Stimulated activated CD4-positive, alpha-beta T cell treated with anti-CD3 and anti-CD28 coated beads, Interleukin-2, amount 100 ng/mL, for 4 hours (primary cell): Measurements from ENCODE around the gene C5.

Experiments
- DNase-seq: peaks from one replicate; pipeline ENCODE4 v3.0.0-alpha.2; 2020; ENCODE audit warnings: low read depth

Gene C5

DNA sequence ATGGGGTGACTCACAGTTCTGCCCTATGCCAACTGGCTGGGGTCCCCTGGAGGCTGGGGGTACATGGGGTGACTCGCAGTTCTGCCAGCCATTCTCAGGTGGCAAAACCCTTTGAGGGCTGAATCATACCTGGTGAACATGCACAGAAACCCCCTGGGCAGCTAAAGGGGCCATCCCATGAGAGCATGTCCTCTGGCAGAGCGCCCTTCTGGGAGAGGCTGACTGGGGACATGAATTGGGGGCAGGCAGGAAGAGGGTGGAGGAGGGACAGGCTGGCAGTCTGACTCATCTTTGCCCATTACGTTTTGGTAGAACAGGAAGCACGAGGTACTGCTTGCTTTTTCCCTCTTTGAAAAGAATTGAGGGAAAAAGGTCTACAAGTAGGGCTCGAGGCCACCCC lies 140.2 kb downstream of the C5 start:
- DNase-seq = peak; percentile 74

DNA sequence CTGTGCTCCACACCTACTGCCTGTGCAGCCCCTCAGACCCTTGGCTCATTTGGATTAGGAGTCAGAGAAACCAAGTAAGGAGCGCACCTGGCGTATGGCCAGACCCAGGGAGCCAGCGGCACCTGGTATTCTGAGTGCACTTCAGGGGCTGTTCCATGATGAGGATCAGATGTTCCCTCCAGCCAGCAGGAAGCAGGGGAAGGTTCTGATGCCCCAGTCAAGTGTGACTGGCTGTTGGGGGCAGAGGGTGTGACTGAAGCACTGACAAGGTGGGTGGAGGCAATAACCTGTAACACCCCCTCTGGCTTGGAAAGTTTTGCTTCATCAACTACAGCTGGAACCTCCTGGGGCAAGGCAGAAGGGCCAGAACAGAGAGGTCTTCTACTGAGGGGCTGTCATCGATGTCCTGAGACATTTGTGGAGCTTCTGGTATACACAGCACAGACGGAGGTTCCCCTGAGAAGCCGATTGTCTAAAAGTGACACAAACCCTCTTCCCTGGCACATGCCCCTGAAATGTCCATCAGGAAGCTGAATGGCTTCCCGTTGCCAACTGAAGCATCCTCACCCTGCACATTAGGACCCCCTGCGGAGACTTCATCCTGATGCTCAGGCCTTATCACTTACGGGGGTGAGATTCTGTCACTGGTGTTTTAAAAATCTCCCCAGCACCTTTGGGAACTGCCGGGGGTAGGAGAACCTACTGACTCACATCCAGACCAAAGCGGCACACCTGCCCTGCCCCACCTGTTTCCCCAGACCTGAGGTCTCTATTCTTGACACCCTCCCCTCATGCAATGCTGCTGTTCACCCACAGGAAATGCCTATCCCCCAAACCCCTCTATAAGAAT lies 144.5 kb downstream of the C5 start:
- DNase-seq = no peak

DNA sequence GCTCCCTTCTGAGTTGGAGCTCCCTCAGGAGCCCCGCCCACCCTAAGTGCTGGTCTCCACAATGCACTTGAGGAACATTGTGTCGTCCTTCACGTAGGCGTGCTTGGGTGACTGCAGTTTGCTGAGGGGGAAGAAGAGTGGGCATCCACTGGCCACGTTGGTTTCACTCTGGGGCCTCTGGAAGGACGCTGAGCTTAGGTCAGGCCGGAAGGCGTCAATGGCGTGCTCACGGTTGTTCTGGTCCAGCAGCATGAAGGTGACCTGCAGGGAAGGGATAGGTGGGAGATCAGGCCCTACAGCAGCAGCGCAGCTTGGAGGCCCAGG lies 145.1 kb downstream of the C5 start:
- no peak for DNase-seq

DNA sequence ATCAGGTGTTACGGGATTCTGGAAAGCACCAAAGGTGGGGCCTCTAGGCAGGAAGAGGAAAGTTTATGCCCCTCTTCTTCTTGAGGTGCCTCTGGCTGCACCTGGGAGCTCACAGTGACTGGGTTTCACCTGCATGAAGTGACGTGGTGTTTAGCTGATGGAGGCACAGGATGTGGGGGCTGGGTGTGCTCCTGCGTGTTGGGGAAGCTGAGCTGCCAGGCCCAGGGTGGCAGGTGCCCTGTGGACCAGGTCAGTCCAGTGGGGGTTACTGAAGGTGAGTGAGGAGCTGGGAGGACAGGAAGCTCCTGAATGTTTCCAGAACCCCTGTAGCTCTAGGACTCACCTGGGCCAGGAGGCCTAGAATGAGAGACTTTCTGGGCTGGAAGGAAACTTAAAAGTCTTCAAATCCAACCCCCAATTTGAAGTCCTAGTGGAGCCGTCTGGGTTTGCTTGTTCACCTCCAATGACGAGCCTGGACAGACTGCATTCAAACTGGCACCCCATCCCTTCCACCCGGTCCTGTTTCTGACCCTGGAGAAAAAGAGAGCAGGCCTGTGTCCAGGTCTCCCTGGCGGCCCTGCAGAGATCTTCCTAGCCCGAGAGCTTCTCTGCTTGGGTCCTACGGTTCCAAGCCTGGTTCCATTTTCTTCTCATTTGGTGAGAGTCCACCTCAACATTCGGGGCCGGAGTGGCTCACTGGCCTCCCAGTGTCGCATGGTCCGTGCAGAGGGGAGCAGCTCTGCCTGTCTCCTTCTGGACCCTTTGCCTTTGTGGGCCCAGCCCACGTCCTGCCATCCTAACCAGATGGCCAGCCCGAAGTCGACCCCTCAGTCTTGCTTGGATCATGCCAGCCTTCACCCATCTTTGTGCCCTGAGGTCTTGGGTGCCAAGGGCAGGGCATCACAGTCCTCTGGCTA lies 145.8 kb downstream of the C5 start:
- DNase-seq = no peak

DNA sequence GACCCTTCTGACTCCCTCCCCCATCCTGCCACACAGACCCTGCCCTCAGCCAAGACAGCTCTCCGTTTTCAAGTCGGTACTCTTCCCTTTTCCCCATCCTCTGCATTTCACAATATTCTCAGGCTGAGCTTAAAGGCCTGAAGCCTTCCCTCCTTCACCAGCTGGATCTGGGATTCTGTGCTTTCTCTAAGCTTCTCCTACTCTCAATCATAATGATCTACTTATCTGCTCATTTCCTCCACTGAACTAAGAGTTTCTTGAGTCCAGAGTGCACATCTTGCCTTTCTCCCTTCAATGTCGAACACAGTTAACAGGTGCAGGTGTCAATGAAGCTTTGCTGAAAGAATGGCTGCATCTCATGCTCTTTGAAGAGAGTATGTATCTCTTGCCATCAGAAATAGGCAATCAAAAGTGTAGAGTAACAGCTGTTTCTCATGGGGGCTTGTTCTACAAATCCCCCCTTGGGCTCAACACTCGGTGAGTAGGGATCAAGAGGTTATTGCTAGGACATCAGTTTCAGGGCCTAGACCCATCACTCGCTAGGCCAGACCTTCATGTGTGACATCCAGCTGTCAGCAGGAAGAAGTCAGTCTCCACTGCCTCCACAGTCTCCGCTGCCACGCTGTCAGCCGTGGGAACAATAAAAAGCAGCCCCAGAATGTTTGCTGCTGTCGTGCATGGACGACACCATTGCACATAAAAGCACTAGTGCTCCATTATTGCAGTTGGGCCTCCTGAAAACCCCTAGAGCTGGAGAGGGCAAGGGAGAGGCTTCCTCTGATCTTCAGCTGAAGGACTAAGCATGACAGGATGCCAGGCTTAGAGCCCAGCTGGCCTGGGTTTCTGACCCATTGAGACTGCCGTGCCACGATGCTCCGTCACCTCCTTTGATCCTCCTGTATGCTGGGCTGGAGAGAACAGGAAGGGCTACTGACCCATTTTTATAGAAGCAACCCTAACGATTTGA lies 147.2 kb downstream of the C5 start:
- DNase-seq = no peak
